Activated T-cell treated with anti-CD3 and anti-CD28 coated beads, Interleukin-2, amount 50 U/mL, for 48 hours (primary cell): ENCODE measurements around the gene OR52N1.

Experiments
- DNase-seq, 2 experiments: peaks; one replicate each; pipeline ENCODE4 v3.0.0-alpha.2; 2020

The OR52N1 gene

DNA sequence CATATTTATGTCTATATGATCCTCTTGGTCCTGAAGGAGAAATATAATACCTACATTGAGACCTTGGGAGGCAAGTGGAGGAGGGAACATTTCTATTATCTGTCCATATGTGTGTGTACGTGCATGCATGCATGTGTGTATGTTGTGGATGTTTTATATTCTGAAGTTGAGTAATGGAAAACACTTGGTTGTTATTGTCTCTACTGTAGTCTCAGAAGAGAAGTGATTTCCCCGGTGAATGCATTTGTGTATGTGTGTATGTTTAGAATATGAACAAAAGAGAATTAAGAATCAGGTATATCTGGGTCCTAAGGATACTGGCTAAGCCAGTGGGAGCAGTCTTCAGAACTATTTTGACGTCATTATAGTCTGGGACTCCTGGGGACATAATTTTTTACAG lies at the start of gene OR52N1:
Gene OR52N1 (minus strand): TSS at position 101 of the 400 bp plus-strand sequence. CDS start 2,449 bp downstream, outside the sequence.
- no peak for DNase-seq

GRCh38 chr11:5837695-5838094 lies 46.6 kb upstream of the OR52N1 start:
- no peak for DNase-seq

GRCh38 chr11:5833446-5833845 lies 42.4 kb upstream of the OR52N1 start:
- no peak for DNase-seq

DNA sequence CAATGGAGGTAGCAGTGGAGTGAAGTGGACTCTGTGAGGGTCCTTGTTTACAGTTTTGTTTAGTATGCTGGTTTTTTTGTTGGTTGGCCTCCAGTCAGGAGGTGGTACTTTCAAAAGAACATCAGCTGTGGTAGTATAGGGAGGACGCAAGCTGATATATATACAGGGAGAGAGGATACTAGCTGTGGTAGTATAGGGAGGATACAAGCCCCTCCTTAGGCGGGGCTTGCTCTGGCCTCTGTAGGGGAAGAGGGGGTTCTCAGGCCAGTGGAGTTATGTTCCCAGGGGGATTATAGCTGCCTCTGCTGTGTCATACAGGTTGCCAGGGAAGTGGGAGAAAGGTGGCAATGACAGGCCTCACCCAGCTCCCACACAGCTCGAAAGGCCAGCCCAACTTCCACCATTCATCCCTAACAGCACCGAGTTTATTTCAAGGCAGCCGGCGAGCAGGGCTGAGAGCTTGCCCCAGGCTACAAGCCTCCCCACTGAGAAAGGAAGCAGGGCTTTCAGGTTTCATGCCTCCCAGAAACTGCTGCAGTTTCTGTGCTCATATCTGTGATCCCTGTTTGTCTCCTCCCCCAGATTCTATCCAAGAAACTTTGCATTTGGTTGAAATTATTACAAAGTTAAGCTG lies 40.2 kb upstream of the OR52N1 start:
- no peak for DNase-seq

DNA sequence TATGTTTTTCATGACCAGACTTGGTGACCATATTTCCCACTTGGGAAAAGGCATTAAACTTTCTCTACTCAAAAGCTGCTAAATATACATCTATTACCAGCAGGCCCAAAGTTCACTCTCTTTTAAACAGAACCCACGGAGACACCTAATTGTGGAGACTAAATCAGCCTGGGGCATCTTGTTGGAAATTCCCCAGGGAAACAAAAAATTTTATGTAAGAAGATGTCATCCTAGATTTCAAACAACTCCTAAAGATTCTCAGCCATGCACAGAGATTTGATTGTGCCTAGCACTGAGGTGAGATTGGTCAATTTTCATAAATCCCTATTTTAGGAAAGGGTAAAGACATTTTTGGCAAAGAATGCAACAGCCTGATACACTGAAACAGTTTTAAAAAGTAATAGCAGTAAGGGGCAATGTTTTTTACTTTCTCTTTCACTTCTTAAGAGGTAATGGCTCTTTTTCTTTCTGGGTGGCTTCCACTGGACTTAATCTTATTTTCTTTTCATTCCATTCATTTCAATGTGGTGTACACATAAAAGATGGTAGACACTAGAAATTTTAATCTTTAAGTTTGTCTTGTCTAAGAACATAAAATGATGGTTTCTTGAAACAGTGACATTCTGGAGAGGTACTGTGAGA lies 27.3 kb upstream of the OR52N1 start:
- no peak for DNase-seq

DNA sequence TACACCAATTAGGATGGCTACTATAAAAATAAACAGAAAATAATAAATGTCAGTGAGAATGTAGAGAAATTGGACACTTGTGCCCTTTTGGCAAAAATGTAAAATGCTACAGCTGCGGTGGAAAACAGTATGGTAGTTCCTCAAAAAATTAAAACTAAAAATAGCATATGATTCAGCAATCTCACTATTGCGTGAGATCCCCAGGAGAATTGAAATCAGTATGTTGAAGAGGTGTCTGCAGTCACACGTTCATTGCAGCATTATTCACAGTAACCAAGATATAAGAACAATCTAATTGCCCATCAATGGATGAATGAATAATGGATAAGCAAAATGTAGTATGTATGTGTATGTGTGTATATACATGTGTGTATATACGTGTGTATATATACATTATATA lies 24.5 kb upstream of the OR52N1 start:
- DNase-seq, result no peak

DNA sequence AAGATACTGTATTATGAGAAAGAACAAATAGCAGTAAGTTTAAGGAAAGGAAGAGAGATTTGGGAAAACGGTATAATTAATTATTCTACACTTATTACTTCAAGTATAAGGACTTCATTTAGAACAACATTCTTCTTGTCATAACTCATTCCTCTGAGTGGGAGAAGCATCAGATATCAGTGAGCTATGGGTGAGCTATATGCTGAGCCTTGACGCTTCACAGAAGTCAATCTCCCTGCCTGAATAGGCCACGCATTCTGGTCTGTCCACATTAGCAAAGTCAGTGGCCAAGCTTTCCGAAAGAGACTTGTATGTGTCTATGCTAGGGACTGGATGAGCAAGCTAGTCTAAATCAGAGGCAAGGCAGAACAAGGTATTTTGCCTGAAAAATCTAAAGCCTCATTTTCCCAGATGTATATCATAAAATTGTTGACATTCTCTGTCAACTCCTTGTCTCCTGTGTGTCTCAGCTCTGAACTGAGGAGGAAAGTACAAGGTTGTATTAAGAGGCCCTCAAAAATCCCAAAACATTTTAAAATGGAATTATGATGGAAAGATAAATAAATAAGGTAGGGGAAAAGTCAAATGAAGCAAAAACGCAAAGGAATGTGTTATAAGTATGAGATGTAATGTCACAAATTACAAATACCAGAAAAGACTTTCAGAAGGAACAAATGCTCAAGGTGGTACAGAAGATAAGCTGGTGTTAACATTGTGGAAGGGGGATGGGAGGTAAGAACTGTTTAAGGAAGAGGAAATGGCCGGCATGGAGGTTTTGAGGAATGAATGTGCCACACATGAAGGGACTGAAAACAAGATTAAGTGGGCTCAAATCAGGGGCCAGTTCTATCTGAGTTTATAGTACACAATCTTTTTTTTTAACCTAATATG lies 19.1 kb upstream of the OR52N1 start:
- DNase-seq, result no peak

- peak; percentile 20 to 22 for DNase-seq
Measured at GRCh38 chr11:5809122-5809519, 18.1 kb upstream of the OR52N1 start.

- DNase-seq, result peak; percentile 78 to 80
Measured at GRCh38 chr11:5808500-5809121, 17.5 kb upstream of the OR52N1 start, which contains the start of gene OR52N2. Gene OR52N2, plus strand, starts transcription at chr11:5808924. Its CDS starts 11,412 bp downstream, at chr11:5820336.

GRCh38 chr11:5807580-5807979 lies 16.5 kb upstream of the OR52N1 start:
- no peak for DNase-seq

DNA sequence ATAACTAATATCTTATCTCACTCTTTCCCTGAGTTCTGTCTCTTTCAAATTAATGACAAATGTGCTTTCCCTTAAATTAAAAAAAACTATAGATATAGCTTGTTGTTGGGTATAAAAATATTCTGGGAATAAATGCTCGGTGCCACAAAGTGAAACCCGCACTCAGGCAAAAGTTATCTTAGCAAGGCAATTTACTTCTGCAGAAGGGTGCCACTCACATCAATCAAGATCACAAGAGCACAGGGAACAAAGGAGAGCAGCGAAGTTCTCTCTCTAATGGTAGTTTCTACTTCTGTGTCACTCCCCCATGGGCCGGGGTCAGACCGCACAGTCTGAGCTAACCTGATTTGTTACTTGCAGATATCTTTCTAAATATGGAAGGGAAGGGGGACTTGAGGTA lies 12.9 kb upstream of the OR52N1 start:
- DNase-seq, result no peak

DNA sequence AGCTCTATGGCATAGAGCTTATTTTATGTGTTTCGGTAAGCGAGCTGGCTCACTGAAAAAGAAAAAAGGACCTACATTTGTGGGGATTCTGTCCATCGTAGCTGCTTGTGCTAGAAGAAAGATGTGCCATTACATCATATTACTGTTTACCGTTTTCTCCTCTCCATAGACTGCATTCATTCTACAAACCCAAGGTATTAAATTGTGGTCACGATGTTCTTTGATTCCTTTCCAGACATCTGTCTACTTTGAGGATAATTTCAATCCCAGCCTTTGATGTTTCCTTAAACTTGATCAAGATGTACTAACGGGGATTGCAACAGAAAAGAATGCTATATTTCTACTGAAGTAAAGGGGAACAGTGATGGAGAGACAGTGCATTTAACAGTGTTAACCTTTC lies 5.5 kb upstream of the OR52N1 start:
- no peak for DNase-seq

DNA sequence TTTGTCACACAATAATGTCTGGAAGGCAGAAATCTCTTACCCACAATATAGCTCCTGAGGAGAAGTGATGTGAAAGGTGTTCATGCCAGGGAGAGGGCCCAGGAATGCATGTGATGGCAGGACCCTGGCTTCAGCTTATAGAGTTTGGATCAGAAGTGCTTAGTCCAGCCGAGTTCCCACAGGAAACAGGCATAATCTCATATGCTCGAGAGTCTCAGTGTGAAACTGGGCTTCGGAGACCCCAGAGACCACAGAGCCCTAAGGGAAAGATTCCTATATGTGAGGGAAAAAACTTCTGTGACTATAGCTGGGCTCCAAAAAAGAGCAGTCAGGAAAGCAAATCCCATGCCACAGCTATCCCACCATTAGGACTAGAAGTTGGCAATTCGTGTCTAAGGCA lies 7.8 kb downstream of the OR52N1 start, which contains the start of gene OR52N5:
Gene OR52N5 (minus strand): TSS at position 101 of the 400 bp plus-strand sequence. CDS start 4,721 bp downstream, outside the sequence.
- DNase-seq, result no peak

- no peak for DNase-seq
Measured at GRCh38 chr11:5767056-5767455, 24.0 kb downstream of the OR52N1 start.

DNA sequence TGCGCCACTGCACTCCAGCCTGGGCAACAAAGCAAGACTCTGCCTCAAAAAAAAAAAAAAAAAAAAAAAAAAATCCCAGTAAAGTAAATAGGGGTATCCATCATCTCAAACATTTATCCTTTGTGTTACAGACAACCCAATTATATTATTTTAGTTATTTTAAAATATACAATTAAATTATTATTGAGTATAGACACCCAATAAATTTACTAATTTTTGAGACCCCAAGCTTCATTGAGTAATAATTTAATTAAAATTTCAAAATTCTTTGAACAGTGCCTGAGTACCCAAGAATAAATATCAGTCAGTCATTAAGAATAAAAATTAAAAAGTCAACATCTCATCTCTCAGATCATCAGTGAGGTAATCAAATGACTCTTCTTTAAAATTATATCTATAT lies 37.1 kb downstream of the OR52N1 start, which contains the start of gene OR52N4:
Gene OR52N4 (plus strand): TSS at position 301 of the 400 bp plus-strand sequence. CDS start 498 bp downstream, outside the sequence.
- DNase-seq, result no peak

- no peak for DNase-seq
Measured at GRCh38 chr11:5749836-5750235, 41.2 kb downstream of the OR52N1 start.

DNA sequence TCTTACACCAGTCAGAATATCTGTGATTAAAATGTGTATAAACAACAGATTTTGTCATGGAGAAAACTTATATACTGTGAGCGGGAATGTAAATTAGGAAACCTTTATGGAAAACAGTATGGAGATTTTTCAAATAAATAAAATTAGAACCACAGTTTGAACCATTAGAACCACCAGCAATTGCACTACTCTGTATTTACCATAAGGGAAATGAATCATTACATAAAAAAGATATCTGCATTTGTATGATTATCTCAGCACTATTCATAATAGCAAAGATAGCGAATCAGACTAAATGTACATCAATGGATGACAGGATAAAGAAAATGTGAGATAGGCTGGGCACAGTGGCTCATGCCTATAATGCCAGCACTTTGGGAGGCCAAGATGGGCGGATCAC lies 44.5 kb downstream of the OR52N1 start:
- DNase-seq, result no peak

GRCh38 chr11:5738431-5738830 lies 52.6 kb downstream of the OR52N1 start:
- no peak for DNase-seq

GRCh38 chr11:5737670-5738392 lies 53.2 kb downstream of the OR52N1 start:
- DNase-seq, result no peak

DNA sequence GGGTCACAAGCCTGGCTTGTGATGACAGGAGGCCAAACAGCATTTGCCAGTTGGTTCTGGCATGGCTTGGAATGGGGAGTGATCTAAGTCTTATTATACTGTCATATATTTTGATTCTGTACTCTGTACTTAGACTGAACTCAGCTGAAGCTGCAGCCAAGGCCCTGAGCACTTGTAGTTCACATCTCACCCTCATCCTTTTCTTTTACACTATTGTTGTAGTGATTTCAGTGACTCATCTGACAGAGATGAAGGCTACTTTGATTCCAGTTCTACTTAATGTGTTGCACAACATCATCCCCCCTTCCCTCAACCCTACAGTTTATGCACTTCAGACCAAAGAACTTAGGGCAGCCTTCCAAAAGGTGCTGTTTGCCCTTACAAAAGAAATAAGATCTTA lies 54.0 kb downstream of the OR52N1 start:
- no peak for DNase-seq
